NCI-H2196 (cell line): ENCODE measurements around the gene BIRC7.
A peak's percentile ranks its signal among the peaks of the same experiment; 100 is the strongest.

ENCODE experiments used
- DNase-seq: peaks from one replicate; lab custom pipeline; 2025; ENCODE audit not compliant: unreplicated experiment; lab: John Stamatoyannopoulos, UW

Gene BIRC7

DNA sequence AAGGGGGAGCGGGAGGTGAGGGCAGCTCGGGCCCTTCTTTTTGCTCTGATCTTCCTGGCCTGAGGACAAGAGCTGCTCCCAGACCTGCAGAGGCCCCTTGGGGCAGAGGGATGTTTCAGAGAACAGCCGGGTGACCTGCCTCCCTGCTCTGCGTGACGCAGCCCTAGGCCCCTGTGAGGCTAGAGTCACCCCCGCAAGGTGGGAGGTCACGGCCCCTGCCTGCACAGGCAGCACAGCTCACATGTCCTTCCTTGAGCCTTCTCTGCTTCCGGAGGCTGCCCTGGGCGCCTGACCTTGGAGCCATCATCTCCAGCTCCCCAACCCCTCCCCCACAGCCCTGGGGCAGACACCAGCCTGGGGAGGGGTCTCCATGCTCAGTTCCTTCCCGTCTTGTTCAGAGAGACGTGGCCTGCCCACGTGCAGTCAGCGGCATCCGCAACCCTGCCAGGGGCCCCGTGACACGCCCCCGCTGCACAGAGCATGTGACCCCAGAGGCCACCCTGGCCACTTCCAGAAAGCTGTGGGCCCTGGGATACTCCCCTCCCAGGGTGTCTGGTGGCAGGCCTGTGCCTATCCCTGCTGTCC, at the start of gene BIRC7:
TSS of gene BIRC7 (plus strand) at position 507 of the 585 bp plus-strand sequence. CDS start 192 bp downstream, outside the sequence.
- DNase-seq: no peak

DNA sequence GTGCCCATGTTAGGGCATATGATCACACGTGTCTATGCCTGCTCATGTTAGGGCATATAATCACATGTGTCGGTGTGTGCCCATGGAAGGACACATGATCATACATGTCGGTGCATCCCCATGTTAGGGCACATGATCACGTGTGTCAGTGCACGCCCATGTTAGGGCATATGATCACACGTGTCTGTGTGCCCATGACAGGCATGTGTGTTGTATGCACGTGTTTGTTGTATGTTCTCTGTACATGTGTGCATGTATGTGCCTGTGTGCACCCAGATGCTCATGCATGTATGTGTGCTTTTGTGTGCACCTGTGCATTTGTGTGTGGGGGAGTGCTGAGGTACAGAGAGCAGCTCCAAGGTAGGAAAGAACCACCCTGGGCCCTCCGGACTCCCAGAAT, 49.6 kb upstream of the BIRC7 start:
- DNase-seq: no peak

- no peak for DNase-seq
Observed at GRCh38 chr20:63186528-63187316, 49.0 kb upstream of the BIRC7 start.

DNA sequence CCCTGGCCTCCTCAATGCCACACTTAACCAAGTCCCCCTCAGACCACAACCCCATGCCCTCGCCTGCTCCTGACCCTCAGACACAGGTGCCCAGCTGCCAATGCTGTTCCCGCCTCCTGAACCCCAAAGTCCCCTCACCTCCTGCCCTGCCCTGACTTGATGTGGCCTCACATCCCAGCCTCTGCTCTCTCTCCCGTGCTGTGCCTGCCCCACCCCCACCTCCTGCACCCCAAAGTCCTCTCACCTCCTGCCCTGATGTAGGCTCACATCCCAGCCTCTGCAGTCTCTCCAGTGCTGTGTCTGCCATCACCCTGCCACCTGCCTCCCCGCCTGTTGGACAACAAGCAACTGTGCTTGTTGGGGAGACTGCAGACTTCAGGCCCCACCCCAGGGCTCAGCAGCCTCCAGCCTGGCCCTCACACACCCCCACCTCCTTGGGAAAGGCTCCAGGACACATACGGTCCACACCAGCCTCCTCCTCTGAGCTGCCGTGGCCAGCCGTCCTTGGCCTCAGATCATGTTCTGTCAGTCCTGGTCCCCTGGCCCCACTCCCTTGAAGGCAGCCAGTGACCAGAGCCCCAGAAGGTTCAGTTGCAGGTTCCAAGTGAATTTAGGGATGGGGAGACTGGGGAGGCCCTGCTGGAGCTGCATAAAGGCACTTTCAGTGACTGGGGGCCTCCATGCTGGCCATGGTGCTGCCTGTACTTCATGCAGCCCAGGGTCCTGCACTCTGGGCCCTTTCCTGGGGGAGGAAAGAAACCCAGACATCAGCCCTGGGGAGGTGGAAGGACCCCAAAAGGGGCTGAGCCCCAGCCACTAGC, 48.2 kb upstream of the BIRC7 start:
- no peak for DNase-seq

- DNase-seq: no peak
Observed at GRCh38 chr20:63188159-63188442, 47.6 kb upstream of the BIRC7 start.

- DNase-seq: no peak
Observed at GRCh38 chr20:63188641-63189321, 46.9 kb upstream of the BIRC7 start.

GRCh38 chr20:63189322-63189642, 46.4 kb upstream of the BIRC7 start:
- no peak for DNase-seq

- no peak for DNase-seq
Observed at GRCh38 chr20:63189846-63190559, 45.7 kb upstream of the BIRC7 start.

DNA sequence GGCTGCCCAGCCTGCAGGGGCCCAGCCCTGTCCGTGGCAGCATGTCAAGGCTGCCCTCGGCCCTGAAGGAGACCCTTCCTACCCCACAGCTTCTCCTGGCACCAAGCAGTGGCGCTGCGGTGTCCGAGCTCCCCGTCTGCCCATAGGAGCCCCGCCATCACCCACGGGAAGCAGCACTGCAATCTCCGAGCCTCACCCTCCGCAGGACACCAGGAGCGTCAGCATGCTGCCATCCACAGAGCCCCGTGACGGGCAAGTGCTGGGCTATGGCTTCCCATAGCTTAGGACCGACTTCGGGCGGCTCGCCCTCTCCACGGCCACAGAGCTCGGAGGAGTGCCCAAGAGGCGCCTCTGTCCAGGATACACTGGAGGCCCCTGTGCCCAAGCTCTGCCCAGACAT, 44.9 kb upstream of the BIRC7 start:
- no peak for DNase-seq

DNA sequence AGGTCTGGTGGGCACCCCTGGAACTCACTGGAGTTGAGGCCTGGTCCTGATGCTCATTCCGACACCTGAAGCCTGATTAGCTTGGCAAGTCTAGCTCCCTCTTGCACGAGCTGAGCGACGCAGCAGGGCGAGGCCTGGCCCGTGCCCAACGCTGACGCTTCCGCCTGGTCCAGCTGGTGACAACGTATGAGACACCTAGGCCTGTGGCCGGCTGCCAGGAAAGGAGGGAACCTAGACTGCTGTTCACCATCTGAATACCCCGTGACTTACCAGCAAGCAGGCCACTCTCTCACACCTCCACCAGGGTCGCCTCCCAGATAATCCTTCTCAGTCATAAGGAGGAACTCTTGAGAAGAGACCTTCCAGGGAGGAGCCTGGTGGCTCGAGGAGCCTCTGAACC, 44.3 kb upstream of the BIRC7 start:
- peak; percentile 100 for DNase-seq

- DNase-seq: no peak
Observed at GRCh38 chr20:63192721-63193120, 43.0 kb upstream of the BIRC7 start.

GRCh38 chr20:63194007-63194796, 41.5 kb upstream of the BIRC7 start:
- no peak for DNase-seq

GRCh38 chr20:63194797-63195173, 40.9 kb upstream of the BIRC7 start:
- DNase-seq: no peak

DNA sequence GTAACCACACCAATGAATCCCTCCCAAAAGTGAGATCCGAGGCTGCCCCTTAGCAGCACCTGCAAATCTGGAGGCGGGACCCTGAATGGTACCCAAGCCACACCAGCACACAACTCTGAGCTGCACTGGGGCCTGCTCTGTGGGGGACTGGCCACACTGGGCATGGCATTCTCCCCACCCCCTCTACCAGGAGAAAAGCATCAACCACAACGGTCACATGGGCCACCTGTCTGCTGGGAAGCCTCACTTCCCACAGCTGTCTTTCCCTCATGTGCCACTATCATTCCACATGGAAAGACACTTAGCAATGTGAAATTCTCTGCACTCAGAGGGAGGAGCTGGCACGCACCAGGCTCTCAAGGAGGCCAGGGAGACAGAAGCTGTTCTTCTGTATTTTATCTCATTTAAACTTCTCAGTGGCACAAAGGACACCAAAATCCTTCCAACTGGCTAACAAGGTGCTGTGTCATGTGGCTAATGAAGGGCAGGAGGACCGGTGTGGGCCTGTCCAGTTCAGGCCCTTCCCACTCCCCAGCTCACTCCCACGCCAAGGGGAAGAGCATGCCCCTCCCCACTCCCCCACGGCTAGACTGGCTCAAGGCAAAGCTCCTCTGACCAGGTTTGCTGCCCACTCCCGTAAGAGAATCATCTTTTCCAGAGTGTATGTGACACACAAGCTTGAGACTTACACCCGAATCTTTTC, 38.8 kb upstream of the BIRC7 start:
- DNase-seq: no peak

DNA sequence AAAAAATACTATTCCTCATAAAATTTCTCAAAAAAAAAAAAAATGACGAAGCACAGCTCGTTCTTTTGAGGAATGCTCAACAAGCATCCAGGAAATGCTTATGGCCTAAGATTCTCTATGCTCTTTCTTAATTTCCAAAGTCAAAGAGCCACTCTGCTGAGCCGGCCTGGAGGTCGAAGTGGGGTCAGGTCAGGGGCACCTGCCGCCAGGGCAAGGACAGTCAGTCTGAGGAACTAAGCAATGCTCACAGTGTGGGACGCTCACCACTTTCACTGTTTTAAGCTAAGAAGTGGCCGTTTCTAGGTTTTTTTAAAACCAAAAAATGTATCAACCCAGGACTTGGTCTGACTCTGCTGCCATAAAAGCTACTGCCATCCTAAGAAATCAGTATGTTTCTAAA, 37.1 kb upstream of the BIRC7 start:
- DNase-seq: no peak

DNA sequence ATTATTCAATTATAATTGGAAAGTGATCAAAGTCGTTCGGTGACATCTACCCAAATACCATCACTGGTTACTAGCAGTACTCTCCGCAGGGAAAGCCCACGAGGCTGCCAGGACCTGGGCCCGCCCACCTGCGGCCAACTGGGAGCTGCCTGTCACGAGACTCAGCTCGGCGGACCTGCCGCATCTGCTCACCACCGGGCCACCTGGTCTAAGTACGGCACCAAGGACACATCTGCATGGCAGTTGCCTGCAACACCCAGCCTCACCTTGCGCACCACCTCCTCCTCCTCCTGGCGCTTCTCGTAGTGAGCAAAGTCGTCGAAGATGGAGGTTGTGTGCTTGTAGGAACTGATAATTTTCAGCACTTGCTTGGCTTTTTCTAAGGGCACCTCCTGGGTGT, 33.7 kb upstream of the BIRC7 start:
- DNase-seq: no peak

DNA sequence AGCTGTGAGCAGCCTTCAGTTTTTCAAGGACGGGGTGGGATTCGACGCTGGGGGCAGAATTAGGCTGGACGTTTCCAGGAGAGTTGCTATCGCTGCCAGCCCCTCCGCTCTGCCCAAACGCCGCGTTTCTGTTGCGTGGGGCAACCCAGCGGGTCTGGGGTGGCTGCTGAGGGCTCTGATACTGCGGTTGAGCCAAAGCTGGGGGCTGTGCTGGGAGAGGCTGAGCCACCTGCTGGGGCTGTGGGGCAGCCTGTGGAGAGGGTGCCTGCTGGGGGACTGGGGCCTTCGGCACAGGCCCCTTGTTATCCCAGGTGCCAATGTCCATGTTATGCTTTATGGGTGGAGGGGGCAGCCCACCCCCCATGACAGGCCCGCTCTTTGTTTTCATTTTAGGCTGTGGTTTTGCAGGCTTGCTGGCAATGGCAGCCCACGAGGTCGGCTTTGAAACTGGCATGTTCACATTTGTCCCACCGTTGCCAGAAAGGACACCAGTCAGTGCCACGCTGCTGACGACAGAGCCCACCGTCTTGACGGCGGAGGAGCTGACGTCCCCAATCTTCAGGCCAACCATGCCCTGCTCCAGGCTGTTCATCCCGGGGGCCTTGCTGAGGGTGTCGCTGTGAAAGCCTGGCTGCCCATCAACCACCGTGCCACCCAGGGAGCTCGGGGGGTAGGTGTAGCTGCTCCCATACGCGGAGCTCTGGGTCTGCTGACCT, 32.7 kb upstream of the BIRC7 start:
- DNase-seq: no peak

GRCh38 chr20:63204362-63204761, 31.3 kb upstream of the BIRC7 start:
- DNase-seq: no peak

GRCh38 chr20:63205896-63206295, 29.8 kb upstream of the BIRC7 start:
- DNase-seq: no peak
